ENCODE results near the gene DUSP10.

DNA sequence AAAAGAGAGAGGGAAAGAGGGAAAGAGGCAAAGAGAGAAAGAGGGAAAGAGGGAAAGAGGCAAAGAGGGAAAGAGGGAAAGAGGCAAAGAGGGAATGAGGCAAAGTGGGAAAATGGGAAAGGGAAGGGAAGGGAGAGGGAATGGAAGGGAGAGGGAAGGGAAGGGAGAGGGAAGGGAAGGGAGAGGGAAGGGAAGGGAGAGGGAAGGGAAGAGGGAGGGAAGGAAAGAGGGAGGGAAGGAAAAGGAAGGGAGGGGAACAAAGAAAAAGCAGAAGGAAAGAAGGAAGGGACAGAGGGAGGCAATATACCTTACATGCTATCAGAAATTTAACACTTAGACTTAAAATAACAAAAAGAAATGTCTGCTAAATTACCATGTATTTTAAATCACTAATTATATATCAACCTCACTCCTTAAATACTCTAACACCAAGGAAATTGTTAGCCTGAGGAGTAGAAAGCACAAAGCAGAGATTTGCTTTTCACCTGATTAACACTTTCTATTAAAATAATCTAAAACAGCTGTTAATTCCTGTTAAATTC is 41.8 kb downstream of the DUSP10 start:
- TF ChIP-seq, protein P1, sequence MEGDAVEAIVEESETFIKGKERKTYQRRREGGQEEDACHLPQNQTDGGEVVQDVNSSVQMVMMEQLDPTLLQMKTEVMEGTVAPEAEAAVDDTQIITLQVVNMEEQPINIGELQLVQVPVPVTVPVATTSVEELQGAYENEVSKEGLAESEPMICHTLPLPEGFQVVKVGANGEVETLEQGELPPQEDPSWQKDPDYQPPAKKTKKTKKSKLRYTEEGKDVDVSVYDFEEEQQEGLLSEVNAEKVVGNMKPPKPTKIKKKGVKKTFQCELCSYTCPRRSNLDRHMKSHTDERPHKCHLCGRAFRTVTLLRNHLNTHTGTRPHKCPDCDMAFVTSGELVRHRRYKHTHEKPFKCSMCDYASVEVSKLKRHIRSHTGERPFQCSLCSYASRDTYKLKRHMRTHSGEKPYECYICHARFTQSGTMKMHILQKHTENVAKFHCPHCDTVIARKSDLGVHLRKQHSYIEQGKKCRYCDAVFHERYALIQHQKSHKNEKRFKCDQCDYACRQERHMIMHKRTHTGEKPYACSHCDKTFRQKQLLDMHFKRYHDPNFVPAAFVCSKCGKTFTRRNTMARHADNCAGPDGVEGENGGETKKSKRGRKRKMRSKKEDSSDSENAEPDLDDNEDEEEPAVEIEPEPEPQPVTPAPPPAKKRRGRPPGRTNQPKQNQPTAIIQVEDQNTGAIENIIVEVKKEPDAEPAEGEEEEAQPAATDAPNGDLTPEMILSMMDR (IDR thresholded peaks at IDR 0.05): no peak
- no peak for TF ChIP-seq POLR2AphosphoS5 (IDR thresholded peaks at IDR 0.05)
